GM19397 (cell line): Measurements from ENCODE around the gene PPT2.
"Not testable (repeated sequence)": the region's sequence is repeated elsewhere in the genome, so short reads cannot be mapped to it uniquely, and the experiment has no call there.

Experiments used
- ATAC-seq: cut with Tn5 transposase; IDR thresholded peaks from one replicate; pipeline ENCODE4 v1.9.1; 2021; ENCODE audit warnings: mild to moderate bottlenecking, moderate library complexity; ENCODE audit not compliant: unreplicated experiment

Gene PPT2

DNA sequence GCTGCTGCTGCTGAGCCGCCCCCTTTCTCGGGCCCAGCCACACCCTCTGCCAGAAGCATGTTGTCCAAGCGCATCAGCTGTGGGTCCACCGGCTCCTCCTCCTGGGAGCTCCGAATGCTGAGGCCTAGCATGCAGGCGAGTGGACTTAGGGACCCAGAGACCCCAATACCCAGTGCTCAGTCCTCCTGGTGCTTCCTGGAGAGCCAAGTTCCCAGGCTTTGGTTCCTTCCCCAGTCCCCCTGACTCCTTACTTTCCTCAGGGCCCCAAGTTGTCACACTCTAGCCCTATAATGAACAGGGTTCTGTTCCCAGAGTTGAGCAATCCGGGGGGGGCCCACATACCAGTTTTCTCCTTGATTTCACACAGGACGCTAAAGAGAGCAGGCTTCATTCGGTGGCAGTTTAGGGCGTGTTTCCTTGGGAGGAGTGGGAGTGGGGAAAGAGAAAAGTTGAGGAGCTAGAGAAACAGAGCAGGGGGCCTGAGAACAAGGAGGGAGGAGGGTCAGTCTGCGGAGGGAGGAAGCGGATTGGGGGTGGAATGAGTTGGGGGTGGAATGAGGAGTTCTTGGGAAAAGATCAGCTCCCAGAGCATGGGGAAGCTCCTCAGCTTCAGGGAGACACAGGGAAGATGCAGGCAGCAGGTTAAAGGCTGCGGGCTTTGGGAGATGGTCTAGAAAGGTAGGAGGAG lies 34.6 kb downstream of the PPT2 start:
- ATAC-seq = no peak

DNA sequence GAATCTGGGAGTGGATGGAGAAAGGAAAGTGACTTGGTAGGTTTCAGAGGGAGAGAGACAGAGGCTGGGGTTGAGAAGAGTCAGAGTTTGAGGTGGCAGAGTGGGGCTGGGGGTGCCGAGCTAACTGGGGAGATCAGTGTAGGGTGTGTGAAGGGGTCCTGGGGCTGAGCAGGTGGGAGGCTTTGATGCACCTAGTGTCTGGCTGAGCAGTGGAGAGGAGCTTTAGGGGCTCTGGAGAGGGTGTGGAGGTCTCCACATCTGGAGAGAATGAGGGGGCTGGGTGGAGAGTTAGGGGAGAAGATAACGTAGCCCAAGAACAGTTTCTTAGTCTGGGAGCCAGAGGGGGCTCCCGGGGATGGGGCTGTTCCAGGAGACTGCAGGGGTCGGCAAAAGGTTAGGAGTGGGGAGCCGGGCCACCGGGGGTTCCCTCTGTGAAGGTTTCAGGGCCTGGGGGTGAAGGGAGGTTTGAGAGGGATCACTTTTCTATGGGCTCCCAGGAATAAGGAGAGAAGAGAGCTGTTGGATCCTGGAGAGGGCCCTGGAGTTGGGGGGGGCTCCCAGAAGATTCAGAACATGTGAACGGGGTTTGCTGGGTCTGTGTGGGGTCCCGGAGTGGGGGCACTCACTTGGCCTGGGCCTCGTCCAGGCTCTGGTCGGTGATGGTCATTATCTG lies 35.3 kb downstream of the PPT2 start:
- ATAC-seq = no peak

DNA sequence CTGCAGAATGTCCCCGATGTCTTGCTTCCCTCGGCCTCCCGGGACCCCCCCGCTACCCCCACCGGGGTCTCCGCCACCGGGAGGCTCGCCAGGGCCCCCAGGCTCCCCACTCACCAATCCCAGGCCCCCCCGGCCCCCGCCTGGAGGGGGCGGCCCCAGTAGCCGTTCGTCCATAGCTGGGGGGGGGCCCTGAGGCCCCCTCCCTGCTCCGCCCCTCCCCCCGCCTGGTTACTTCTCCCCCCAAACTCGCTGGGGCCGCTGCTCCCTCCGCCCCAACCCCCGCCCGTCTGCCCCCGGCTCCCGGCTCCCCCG lies 35.8 kb downstream of the PPT2 start:
- no peak for ATAC-seq

DNA sequence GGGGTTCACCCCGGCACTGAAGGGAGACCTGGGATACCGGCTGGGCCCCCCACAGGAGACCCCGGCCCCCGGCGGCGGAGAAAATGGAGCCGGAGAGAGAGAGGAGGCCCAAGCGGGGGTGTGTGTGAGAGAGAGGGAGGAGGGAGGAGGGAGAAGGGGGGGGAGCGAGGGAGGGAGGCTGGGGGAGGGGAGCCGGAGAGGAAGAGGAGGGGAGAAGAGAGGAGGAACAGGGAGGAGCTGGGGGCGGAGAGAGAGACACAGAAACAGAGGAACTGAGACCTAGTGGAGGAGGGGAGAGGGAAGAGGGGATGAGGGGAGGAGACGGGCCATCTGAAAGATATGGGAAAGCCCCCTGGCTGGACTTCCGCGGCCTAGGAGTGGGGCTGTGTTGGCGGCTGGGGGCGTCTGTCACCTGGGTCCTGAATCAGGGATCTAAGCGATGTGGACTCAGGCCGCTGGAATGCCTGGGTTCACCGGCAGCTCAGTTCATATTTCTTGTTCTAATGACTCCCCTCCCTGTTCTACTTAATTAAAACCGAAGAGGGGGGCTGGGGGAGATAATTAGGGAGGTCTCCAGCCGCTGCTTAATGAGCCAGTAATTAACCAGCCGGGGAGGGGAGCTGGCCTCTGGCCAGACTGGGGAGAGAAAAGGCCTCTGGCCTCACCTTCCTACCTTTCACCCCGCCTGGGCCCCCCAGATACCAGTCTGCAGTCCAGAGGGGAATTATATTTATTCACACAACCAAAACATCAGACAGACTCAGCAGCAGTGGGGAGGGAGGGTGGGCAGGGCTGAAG lies 36.3 kb downstream of the PPT2 start, which contains the start of gene PBX2:
Gene PBX2, minus strand, starts transcription at position 149 of the 798 bp plus-strand sequence. CDS start 287 bp downstream, outside the sequence.
- peak; percentile 55 for ATAC-seq

DNA sequence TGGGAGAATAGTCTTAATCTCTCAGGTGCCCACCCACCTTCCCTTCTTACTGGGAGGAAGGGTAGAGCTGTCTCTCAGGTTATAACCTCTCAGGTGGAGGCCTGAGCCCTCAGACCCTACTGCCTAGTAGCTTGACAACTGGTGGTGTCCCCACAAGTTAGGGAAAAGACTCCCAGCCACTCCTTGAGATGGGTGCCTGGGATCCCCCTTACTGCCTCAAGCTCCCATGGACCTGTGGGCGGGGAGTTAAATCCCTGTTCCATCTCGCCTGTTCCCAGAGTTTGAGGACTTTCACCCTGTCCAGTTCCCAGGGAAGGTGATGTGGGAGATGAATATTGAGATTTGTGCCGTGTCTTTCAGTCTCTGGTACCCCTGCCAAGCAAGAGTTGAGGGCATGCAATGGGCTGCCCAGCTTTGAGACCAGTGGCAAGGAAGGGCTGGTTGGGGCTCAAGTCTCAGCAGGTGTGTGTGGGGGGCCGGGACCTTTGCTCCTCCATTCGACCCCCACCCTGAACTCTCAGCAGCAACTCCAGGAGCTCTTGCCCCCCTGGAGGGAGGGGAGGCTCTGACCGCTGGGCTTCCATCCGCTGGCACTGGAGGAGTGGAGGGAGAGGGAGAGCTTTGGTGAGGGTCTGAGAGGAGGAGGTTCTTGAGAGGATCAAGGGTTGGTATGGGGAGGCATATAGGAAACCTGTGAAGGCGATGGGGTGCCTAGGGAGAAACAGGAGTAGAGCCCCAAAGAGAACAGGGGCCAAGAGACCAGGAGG lies 37.2 kb downstream of the PPT2 start:
- no peak for ATAC-seq

DNA sequence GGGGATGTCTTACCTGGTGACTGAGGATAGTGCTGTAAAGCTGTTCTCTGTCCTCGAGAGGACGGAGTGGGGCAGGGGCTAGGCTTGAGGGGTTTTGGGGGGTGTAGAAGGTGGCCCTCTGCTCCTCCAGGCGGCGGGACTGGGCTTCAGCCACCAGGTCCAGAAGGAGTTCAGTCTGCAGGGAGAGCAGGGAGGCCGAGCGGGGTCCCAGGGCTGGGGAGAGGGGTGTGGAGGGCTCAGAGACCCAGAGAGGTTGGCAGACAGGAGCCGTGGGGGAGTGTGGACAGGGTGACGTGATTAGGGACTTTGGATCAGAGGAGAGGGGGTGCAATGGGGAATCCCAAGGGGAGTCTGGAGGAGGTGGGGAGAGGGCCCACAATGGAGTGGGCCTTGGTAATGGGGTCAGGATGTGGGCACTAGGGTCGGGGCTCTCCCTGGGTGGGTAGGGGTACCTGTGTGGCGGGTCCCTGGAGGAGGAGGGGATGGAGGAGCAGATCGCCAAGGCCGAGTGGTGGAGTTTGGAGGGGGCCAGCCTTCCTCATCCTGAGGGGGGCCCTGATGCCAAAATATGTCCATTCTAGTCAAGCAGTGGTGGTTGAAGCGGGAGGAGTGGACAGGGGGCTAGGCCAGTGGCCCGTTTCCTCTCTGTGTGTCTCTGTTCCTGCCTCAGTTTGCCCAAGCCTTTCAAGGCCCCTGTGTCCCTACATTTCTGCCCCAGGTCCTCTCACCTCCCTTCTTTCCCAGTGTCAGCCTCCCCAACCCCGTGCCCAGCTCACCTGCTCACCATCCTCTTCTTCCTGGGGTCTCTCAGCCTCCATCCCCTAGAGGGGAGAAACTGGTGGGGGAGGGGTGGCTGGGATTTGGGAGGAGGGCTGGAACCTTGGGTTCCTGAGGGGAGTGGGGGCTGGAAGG lies 38.0 kb downstream of the PPT2 start:
- no peak for ATAC-seq

DNA sequence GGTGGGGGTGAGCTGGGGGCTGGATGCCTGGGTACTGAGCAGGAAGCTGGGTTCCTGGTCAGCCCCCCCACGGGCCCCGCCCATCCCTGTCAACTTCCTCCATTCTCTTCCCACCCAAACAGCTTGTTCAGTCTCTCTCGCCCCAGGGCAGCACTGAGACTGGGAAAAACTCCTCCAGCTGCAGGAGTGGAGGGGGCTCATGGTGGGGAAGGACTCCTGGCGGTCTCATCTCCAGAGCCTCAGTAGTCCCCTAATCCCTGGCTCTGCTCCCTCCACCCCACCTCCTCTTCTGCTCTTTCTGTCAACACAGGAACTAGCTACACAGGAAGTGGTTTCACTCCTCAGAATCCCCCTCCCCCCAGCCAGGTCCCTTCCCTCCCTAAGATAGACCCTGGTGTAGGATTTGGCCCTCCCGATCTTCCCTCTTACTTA lies 38.7 kb downstream of the PPT2 start, which contains the start of gene GPSM3:
Gene GPSM3, minus strand, starts transcription at position 36 of the 432 bp plus-strand sequence. CDS start 130 bp downstream, outside the sequence.
- no peak for ATAC-seq

DNA sequence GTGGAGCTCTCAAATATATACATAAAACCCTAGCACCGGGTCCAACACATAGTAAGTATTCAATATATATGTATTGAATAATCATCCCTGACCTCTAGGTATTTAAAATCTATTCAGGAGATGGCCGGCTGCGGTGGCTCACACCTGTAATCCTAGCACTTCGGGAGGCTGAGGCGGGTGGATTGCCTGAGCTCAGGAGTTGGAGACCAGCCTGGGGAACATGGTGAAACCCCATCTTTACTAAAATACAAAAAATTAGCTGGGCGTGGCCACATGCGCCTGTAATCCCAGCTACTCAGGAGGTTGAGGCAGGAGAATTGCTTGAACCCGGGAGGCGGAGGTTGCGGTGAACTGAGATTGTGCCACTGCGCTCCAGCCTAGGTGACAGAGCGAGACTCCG lies 39.2 kb downstream of the PPT2 start:
- not testable (repeated sequence) for ATAC-seq

DNA sequence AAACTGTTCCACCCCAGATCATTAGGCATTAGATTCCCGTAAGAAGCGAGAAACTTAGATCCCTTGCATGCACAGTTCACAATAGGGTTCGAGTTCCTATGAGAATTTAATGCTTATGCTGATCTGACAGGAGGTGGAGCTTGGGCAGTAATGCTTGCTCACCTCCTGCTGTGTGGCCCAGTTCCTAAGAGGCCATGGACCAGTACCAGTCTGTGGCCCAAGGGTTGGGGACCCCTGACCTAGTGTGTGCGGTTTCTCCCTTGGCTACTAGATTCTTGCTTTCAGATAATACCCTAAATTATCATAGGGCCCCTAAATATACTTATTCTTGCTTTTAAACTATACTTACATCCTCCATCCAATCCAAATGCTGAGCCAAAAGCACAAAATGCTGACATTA lies 40.4 kb downstream of the PPT2 start:
- no peak for ATAC-seq

DNA sequence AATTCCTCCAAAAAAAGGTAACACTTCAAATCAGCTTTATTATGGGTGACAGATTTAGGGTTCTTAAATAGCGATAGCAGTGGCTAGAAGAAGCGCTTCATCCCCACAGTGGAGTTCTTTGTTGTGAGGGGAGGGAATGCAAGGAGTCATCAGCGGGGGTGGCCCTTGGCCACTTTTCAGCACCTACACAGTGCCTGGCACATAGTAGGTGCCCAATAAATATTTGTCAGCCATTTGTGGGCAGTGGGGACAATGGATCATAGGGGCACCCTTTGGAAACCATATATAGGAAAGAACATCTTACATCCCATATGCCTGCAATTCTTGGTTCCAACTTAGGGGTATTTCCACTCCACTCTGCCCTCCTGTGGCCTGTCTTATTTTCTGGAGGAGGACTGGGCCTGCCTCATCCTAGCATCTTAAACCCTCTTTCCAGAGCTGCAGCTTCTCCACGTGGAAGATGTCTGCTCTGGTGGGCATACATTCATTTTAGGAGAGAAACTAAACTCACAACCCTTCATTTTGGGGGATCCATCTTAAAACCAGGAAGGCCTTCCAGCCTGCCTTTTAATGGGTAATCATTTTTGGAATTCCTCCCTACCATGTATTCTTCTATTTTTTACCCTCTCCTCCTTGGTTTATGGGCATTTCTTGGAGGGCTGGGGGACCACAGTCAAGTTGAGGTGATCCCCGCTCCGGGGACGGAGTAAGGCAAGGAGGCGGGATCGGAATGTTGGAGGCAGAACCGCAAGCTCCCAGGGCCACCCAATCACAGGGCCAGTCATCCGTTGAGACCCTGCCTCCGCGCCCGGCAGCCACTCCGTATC lies 41.1 kb downstream of the PPT2 start:
- no peak for ATAC-seq

DNA sequence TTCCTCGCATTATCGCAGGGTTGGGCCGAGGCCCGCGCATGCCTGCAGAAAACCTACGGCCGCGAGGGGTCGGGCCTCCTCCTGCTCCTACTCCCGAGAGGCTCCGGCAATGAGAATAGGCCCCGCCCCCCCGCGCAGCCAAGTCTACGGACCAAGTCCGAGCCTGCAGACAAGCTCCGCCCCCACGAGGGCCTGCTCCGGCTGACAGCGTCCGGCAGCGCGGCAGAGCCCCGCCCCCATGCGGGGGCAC lies 41.6 kb downstream of the PPT2 start:
- ATAC-seq = peak; percentile 65

DNA sequence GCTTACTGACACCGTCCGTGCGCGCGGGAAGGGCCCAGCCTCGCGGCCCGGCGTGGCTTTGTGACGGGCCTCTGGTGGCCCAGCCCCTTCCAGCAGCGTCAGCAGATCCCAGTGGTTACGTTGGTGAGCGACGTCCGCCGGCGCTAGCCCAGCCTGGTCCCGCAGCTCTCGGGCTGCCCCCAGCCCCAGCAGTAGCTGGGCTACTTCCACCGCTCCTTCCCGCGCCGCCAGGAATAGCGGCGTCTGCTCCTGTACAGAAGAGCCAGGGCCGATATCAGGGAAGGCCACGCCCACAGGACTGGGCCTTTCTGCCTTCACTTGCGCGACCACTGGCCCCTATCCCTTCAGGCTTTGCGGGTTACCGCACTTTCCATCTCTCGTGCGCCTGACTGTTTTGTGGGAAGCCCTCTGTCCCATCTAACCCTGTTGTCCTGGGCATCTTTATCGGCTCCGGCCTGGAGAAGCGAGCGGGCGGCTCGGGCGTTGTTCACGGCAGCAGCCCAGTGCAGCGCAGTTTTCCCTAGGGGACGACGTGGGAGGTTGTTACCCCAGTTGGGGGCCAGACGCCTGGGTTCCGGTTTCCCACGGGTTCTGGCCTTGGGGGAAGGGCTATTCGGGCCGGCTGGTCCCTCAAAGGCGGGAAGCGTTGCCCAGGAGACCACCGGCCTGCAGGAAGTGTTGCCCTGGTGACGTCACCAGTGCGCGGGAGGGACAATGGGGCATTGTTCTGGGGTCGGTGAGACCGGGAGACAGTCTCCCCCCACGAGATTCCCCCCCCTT lies 42.2 kb downstream of the PPT2 start:
- ATAC-seq = peak; percentile 79

DNA sequence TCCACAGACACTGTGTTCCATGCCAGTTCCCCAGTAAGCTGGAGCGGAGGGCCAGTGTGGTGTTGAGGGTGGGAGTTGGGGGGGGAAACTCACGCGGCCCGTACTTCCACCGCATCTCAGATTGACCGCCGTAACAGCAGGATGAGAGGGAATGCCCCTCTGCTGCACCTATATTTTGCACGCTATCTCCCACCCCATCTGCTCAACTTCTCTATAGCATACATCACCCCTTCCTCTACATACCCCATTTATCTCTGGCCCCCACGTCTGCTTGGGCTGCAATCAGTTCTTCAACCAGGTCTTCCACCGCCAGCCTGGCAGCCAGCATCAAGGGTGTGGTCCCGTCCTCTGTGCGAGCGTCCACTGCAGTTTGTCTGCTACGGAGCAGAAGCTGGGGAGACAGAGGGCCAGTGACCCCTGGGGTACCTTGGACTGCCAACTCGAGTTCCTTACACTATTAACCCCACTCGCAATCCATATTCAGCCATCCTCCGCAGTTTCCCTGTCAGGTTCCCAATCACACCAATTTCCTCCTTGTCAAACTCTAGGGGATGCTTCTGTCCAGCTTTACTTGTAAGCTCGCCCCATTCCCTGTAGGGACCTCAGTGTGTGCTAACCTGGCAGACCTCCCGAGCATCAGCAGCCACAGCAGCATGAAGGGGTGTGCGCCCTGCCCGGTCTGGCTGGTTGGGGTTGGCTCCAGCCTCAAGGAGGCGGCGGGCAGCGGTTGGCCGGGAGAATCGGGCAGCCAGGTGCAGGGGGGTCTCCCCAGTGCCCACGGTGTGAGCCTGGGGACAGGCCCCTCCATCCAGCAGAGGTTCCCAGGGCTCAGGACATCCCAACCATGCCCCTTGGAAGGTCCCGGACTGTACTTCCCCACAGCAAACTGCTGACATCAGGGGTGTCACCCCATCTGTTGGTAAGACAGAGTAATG lies 43.0 kb downstream of the PPT2 start:
- no peak for ATAC-seq

DNA sequence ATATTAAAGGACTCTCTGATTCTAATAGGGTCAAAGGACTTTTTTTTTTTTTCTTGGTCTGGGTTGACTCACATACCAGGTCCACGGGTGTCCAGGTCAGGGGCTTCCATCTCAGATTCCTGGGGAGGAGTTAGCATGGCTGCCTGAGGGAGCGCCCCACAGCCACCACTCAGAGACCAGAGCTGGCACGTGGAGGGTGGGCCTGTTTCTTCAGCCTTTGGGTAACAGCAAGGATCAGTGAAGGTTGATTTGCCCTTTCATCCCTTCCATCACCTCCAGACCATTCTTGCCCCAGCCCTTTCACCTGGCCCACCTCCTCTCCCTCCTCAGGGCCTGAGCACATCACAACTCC lies 44.4 kb downstream of the PPT2 start:
- ATAC-seq = no peak

DNA sequence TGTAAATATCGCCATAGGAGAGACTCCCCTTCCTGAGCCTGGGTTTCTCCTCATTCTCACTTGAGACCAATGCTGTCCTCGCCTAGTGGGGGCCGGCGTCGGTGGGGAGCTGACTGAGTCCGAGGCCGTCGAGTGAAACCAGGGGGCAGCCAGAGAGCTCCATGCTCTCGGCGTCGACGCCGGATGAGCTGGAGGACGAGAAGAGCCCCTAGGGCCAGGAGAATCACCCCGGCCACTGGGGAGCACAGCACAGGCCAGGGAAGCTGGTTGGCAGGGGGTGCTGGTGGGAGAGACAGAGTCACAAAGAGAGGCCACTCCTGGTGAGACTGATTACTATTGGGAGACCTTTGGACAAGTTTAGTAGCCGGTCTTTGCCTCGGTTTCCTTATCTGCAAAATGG lies 44.9 kb downstream of the PPT2 start:
- ATAC-seq = no peak

DNA sequence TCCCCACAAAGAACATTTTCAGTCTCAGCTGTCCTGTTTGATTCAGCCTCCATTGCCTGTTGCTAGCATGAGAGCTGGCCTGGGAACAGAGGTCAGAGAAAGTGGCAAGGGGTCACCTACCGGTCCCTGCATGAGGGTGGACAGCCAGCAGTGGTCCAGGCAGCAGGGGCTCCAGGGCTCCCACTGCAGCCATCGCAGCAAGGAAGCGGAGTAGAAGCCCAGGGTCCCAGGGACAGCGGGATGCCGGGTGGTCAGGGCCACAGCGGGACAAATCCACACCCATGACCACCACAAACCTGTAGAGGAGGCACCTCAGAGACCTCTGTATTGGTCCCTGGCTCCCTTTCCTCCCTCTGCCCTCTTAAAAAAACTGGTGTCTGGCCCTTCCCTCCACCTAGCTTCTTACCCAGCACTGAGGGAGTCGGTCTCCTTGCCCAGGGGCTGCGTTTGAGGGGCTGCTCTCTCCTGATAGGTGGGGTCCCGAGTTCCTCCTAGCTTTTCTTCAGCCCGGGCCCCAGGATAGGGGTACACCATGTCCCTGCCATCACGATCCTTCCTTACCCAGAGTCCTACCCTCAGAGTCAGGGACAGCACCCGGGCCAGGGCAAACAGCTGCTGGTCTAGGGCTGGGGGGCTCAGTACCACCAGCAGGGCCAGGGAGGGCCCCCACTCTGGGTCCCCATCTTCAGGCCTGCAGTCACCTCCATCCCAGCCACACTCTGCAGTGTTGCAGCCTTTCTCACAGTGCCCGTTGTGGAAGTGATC lies 47.0 kb downstream of the PPT2 start:
- no peak for ATAC-seq

DNA sequence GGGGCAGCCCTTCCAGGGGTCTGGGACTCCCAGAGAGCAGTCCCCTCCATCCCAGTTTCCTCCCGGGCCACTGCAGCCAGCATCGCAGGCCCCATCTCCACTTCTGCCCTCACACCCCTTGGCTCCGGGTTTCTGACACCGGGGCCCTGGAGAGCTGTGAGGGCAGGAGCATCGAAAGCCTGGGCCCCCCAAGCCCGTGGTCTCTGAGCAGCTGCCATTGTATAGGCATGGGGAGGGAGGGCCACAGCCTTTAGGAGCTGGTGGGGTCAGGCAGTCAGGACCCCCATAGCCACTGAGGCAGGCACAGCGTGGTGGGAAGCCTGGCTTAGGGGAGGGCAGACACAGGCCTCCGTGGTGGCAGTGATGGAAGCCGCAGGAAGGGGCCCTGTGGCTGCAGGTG lies 48.2 kb downstream of the PPT2 start:
- ATAC-seq = no peak
